HL-60 (cell line): ENCODE measurements around the gene TSC22D2.

Source experiments
- CTCF ChIP-seq: IDR thresholded peaks from one replicate; pipeline ENCODE4 v1.5.1; 2011; ENCODE audit warnings: low read length, control low read depth, inconsistent platforms; ENCODE audit not compliant: insufficient read depth
- GABPA ChIP-seq: IDR thresholded peaks from 2 replicates; pipeline ENCODE4 v1.6.1; 2012; ENCODE audit warnings: low read depth
- POLR2AphosphoS5 ChIP-seq: IDR thresholded peaks from 2 replicates; pipeline ENCODE4 v1.6.1; 2012; ENCODE audit warnings: low read depth
- SPI1 ChIP-seq: IDR thresholded peaks from 2 replicates; pipeline ENCODE4 v1.6.1; 2012; ENCODE audit warnings: low read depth, mild to moderate bottlenecking, borderline replicate concordance
- TF ChIP-seq, protein P1 (sequence below): IDR thresholded peaks from 2 replicates; pipeline ENCODE4 v1.6.1; 2012; ENCODE audit warnings: low read depth; ENCODE audit not compliant: insufficient replicate concordance

- TF ChIP-seq CTCF (no peak), POLR2AphosphoS5 (no peak), SPI1 (no peak), GABPA (no peak)
- TF ChIP-seq, protein P1, sequence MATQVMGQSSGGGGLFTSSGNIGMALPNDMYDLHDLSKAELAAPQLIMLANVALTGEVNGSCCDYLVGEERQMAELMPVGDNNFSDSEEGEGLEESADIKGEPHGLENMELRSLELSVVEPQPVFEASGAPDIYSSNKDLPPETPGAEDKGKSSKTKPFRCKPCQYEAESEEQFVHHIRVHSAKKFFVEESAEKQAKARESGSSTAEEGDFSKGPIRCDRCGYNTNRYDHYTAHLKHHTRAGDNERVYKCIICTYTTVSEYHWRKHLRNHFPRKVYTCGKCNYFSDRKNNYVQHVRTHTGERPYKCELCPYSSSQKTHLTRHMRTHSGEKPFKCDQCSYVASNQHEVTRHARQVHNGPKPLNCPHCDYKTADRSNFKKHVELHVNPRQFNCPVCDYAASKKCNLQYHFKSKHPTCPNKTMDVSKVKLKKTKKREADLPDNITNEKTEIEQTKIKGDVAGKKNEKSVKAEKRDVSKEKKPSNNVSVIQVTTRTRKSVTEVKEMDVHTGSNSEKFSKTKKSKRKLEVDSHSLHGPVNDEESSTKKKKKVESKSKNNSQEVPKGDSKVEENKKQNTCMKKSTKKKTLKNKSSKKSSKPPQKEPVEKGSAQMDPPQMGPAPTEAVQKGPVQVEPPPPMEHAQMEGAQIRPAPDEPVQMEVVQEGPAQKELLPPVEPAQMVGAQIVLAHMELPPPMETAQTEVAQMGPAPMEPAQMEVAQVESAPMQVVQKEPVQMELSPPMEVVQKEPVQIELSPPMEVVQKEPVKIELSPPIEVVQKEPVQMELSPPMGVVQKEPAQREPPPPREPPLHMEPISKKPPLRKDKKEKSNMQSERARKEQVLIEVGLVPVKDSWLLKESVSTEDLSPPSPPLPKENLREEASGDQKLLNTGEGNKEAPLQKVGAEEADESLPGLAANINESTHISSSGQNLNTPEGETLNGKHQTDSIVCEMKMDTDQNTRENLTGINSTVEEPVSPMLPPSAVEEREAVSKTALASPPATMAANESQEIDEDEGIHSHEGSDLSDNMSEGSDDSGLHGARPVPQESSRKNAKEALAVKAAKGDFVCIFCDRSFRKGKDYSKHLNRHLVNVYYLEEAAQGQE, result no peak
Observed at GRCh38 chr3:150469931-150470740, 62.0 kb downstream of the TSC22D2 start.
